ENCODE results near the gene CDKN2AIP.
"Not testable (repeated sequence)": the region's sequence is repeated elsewhere in the genome, so short reads cannot be mapped to it uniquely, and the experiment has no call there.

CDKN2AIP gene

GRCh38 chr4:183413234-183414200 is 30.9 kb upstream of the CDKN2AIP start:
- no peak for DNase-seq

- no peak for DNase-seq
Observed at GRCh38 chr4:183416879-183417755, 27.3 kb upstream of the CDKN2AIP start.

GRCh38 chr4:183422962-183423631 is 21.3 kb upstream of the CDKN2AIP start:
- DNase-seq = no peak

GRCh38 chr4:183424109-183424744 is 20.2 kb upstream of the CDKN2AIP start:
- DNase-seq = no peak

- no peak for DNase-seq
Observed at GRCh38 chr4:183426507-183426906, 17.9 kb upstream of the CDKN2AIP start.

- DNase-seq = no peak
Observed at GRCh38 chr4:183429489-183429888, 14.9 kb upstream of the CDKN2AIP start.

GRCh38 chr4:183430317-183430993 is 14.0 kb upstream of the CDKN2AIP start:
- no peak for DNase-seq

GRCh38 chr4:183430994-183431347 is 13.5 kb upstream of the CDKN2AIP start:
- no peak for DNase-seq

GRCh38 chr4:183431614-183432013 is 12.8 kb upstream of the CDKN2AIP start:
- DNase-seq = no peak

GRCh38 chr4:183433183-183433582 is 11.3 kb upstream of the CDKN2AIP start:
- DNase-seq = not testable (repeated sequence)

GRCh38 chr4:183434264-183434663 is 10.2 kb upstream of the CDKN2AIP start:
- no peak for DNase-seq

- DNase-seq = no peak
Observed at GRCh38 chr4:183434666-183435190, 9.7 kb upstream of the CDKN2AIP start.

GRCh38 chr4:183435803-183436202 is 8.6 kb upstream of the CDKN2AIP start:
- DNase-seq = no peak

- DNase-seq = no peak
Observed at GRCh38 chr4:183436417-183436816, 8.0 kb upstream of the CDKN2AIP start.

- no peak for DNase-seq
Observed at GRCh38 chr4:183437452-183437851, 7.0 kb upstream of the CDKN2AIP start.

GRCh38 chr4:183438458-183439113 is 5.8 kb upstream of the CDKN2AIP start:
- no peak for DNase-seq

GRCh38 chr4:183441276-183441675 is 3.2 kb upstream of the CDKN2AIP start:
- DNase-seq = no peak

- DNase-seq = peak in 8 of 14 donors; percentile 10 to 81 (median 67)
Observed at GRCh38 chr4:183443655-183444213, 702 bp upstream of the CDKN2AIP start.

GRCh38 chr4:183445097-183445428 is 627 bp downstream of the CDKN2AIP start:
- peak in 3 of 14 donors; percentile 18 to 66 (median 20) for DNase-seq

GRCh38 chr4:183447646-183448045 is 3.2 kb downstream of the CDKN2AIP start:
- DNase-seq = no peak

GRCh38 chr4:183448436-183448835 is 4.0 kb downstream of the CDKN2AIP start:
- DNase-seq = no peak
